ENCODE measurements around the gene COL19A1.

The COL19A1 gene

DNA sequence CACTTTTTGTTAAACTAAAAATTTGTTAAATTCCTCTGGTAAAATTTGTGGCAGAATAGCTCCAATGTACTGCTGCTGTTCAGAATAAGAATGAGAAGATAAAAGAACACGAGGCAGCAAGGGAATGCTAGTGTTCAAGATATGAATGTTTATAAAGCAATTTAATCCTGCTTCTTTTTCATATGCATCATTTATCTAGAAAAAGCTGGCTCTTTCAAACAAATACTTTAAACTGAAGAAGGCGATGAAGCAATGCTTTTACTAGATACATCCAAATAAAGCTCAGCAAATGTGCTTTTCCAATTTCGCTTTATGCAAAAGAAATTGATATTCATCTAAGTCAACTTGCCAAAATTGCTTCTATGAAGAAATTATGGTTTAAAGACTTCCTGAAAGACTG, 370.0 kb downstream of the COL19A1 start:
- no peak for DNase-seq

- DNase-seq = no peak
Measured at GRCh38 chr6:70241031-70241430, 374.7 kb downstream of the COL19A1 start.

DNA sequence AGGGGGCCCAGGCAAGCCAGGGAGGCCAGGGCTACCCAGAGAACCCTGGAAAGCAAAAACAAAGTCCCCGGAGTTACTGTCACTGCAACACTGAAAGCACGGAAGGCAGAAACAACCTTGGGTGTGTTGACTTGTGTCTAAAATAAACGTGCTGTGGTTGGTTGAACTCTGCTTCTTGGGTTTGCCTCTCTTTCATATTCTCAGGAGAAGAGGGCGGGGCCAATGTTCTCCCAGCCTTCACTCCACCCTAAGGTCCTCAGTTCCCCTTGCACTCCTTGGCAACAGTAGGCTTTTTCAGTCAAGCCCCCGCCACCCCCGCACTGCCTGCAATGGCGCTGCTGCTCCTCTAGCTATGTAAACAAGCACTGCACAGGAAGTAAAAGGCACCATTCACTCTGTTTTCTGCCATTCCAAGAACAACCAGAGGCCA, 375.6 kb downstream of the COL19A1 start:
- DNase-seq = no peak

GRCh38 chr6:70246118-70246517, 379.8 kb downstream of the COL19A1 start:
- no peak for DNase-seq

DNA sequence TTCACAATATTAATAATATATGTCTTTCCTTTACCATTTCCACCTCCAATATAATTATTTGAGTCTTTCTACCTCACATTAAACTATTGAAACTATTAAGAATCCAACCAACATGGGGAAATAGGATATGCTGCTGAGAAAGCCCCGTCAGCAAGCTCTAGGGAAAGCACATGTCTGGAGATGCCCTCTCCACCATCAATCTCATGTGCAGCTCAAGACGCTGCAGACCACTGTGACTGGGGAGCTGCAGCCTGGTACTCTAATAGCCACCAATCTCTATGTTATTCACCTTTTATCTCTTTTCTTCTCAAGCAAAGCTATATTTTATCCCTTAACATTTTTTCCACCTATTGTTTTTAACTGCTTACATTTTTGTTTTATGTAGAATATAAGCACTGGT, 386.2 kb downstream of the COL19A1 start:
- no peak for DNase-seq

DNA sequence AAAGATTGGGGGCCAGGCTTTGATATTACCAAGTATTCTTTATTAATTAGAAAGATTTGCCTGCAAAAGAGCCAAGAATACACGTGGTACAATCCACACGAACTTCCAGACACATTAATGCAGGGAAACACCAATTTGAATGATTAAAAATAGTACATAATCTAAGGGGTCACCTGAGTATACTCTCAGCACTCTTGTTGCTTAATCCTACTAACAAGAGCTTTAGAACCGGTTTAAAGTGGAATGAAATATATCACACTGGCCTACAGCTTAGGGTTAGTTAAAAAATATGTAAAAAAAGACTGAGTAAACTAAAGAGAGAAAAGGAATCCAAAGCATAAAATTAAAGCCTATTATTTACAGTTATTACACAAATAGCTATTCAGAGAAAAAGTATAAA, 387.6 kb downstream of the COL19A1 start:
- no peak for DNase-seq

- no peak for DNase-seq
Measured at GRCh38 chr6:70254784-70255183, 388.4 kb downstream of the COL19A1 start.

GRCh38 chr6:70257768-70258273, 391.5 kb downstream of the COL19A1 start:
- DNase-seq = no peak

DNA sequence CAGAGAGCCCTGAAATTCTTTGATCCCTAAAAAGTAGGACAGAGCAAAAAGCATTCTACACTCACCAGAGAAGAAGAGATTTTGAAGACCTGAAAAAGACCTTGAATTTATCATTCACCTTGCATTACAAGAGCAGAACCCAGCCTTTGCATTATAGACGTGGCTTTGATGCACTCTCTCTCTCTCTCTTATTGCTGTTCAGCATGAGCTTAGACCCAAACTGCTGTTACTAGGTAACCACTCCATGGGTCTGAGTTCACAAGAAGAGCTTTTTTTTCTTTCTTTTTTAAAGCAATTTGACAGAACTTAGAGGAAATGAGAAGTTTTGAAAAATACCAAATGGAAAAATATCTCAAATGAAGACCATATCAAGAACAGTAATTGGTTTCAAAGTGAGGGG, 392.1 kb downstream of the COL19A1 start:
- no peak for DNase-seq
